PFSK-1 (cell line): ENCODE results near the gene PCK2.

ENCODE experiments used
- FOXP2 ChIP-seq: optimal IDR thresholded peaks from 2 replicates; pipeline ENCODE3; 2011; ENCODE audit warnings: borderline replicate concordance, control low read depth, inconsistent platforms; ENCODE audit not compliant: insufficient read depth; ENCODE audit errors: extremely low read length, extremely low read depth
- POLR2AphosphoS5 ChIP-seq: IDR thresholded peaks from 2 replicates; pipeline ENCODE4 v1.6.1; 2012; ENCODE audit warnings: low read depth, mild to moderate bottlenecking, control low read depth, low read length, moderate library complexity
- SIN3A ChIP-seq: IDR thresholded peaks from 2 replicates; pipeline ENCODE4 v1.6.1; 2012; ENCODE audit warnings: mild to moderate bottlenecking, low read length, moderate library complexity, borderline replicate concordance; ENCODE audit not compliant: insufficient read depth
- TAF1 ChIP-seq: IDR thresholded peaks from 2 replicates; pipeline ENCODE4 v1.6.1; 2012; ENCODE audit warnings: low read length, control low read depth, borderline replicate concordance; ENCODE audit not compliant: insufficient read depth
- TF ChIP-seq, protein P1 (sequence below), 2 experiments: IDR thresholded peaks; 2 replicates each; pipeline versions ENCODE4 v1.6.1 to v1.8.0; 2011 to 2012; ENCODE audit warnings: low read depth in 2 of 2, low read length in 2 of 2, control low read depth in 1 of 2, inconsistent platforms in 1 of 2, mild to moderate bottlenecking in 1 of 2, moderate library complexity in 1 of 2; ENCODE audit not compliant: insufficient read depth in 1 of 2

PCK2 gene

DNA sequence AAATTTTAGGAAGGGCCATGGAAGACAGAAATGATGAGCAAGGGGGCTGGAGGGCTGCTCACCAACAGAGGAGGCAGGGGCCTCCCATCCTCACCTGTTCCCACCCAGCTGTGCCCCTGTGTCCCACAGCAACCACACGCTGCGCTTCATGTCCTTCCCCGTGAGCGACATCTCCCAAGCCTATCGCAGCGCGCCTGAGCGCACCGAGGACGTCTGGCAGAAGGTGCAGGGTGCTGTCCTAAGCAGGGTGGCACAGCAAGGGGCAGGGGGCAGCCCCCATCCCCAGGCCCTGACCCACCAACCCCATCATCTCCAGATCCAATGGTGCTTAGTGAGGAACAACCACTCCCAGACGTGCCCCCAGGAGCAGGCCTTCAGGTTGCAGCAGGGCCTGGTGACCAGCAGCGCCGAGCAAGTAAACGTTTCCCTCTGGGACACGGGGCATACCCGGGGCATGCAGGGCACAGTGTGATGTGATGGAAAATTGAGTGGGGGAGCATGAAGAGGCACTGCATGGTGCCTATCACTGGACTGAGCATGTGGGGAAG is 34.2 kb upstream of the PCK2 start:
- TF ChIP-seq POLR2AphosphoS5 (no peak), TAF1 (no peak), SIN3A (no peak), FOXP2 (no peak)
- TF ChIP-seq, protein P1, sequence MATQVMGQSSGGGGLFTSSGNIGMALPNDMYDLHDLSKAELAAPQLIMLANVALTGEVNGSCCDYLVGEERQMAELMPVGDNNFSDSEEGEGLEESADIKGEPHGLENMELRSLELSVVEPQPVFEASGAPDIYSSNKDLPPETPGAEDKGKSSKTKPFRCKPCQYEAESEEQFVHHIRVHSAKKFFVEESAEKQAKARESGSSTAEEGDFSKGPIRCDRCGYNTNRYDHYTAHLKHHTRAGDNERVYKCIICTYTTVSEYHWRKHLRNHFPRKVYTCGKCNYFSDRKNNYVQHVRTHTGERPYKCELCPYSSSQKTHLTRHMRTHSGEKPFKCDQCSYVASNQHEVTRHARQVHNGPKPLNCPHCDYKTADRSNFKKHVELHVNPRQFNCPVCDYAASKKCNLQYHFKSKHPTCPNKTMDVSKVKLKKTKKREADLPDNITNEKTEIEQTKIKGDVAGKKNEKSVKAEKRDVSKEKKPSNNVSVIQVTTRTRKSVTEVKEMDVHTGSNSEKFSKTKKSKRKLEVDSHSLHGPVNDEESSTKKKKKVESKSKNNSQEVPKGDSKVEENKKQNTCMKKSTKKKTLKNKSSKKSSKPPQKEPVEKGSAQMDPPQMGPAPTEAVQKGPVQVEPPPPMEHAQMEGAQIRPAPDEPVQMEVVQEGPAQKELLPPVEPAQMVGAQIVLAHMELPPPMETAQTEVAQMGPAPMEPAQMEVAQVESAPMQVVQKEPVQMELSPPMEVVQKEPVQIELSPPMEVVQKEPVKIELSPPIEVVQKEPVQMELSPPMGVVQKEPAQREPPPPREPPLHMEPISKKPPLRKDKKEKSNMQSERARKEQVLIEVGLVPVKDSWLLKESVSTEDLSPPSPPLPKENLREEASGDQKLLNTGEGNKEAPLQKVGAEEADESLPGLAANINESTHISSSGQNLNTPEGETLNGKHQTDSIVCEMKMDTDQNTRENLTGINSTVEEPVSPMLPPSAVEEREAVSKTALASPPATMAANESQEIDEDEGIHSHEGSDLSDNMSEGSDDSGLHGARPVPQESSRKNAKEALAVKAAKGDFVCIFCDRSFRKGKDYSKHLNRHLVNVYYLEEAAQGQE (IDR thresholded peaks at IDR 0.05; ENCODE audit: insufficient read depth in 1 of 2, low read depth in 2 of 2, low read length in 2 of 2) = no peak

DNA sequence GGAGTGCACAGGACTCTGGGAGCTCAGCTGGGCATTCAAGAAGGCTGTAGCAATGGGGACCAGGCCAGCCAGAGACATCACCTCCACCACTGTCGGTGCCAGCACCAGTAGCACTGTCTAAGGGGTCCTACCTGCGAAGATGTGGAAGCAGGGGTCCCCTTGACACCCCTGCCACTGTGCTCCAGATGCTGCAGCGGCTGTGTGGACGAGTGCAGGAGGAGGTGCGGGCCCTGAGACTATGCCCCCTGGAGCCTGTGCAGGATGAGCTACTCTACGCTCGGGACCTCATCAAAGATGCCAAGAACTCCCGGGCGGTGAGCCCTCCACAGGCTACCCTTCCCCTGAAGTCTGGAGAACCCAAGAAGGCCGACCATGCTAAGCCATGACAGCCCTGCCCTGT is 33.7 kb upstream of the PCK2 start:
- TF ChIP-seq FOXP2 = no peak
- no peak for TF ChIP-seq TAF1
- TF ChIP-seq SIN3A = no peak
- TF ChIP-seq, protein P1 (IDR thresholded peaks at IDR 0.05; ENCODE audit: insufficient read depth in 1 of 2, low read depth in 2 of 2, low read length in 2 of 2) = no peak
- no peak for TF ChIP-seq POLR2AphosphoS5

DNA sequence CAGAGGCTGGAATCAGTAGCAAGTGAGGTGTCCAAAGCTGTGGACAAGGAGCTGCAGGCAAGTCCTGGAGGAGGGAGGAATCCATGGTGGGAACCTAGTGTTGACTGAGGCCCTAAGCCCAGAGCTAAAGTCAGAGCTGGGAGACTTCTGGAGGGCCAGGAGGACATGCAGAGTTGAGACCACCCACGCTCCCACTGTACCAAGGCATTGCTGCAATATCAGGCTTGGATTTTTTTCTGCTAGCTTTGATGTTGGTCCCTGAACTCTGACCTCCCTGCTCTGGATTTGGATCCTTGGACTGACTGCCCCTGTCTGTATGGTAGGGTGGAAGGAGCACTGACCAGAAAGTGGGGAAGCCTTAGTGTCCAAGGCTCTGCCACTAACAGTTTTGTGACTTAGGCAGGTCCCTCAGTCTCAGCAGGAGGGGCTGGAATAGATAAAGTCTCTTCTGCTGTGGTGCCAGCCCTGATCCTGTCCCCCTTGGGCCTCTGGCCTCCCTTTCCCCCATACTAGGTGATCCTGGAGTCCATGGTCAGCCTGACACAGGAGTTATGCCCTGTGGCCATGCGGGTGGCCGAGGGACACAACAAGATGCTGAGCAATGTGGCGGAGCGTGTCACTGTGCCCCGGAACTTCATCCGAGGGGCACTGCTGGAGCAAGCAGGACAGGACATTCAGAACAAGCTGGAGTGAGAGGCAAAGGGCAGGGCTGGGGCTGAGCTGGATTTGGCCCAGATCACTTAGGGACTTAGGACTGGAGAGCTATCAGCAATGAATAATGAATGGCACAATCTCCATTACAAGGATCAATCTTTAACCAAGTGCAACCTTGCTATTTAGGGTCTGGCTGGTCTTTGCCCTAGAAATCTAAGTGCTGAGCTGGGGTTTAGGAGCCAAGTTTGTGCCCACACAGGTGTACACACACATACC is 32.9 kb upstream of the PCK2 start:
- TF ChIP-seq, protein P1 (IDR thresholded peaks at IDR 0.05; ENCODE audit: insufficient read depth in 1 of 2, low read depth in 2 of 2, low read length in 2 of 2) = no peak
- TF ChIP-seq SIN3A (no peak), POLR2AphosphoS5 (no peak), TAF1 (no peak), FOXP2 (no peak)

DNA sequence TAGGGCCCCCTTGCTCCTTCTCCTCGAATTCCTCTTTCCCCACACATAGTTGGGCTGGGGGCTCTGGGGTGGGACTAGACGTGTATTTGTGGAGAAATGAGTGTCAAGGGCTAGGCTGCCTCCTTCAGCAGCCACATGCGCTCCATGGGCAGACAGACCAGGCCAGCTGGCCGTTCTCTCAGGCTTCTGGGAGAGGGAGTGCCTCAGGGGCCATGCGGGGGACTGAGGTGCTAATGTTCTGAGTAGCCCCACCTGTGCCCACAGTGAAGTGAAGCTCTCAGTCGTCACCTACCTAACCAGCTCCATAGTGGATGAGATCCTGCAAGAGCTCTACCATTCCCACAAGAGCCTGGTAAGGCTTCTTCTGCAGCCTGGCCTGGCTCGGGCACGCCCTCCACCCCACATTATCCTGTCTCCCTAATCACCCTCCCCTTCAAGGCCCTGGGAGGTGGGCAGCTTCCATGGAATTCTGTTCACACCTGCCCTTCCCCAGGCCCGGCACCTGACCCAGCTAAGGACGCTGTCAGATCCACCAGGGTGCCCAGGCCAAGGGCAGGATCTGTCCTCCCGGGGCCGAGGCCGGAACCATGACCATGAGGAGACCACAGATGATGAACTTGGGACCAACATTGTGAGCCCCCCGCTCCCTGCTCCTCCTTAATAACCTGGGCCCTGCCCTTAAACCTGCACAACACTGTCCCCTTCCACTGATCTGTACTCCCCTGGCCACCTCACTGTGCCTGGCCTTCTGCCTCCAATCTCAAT is 31.7 kb upstream of the PCK2 start:
- TF ChIP-seq, protein P1 (IDR thresholded peaks at IDR 0.05; ENCODE audit: insufficient read depth in 1 of 2, low read depth in 2 of 2, low read length in 2 of 2) = no peak
- TF ChIP-seq TAF1 (no peak), POLR2AphosphoS5 (no peak), SIN3A (no peak), FOXP2 (no peak)
